ENCODE measurements around the gene KRT74. TPM values are rescaled to one million over a fixed set of nuclear protein-coding genes. Genes with fewer than 3 reads are reported as not detected.
A peak's percentile ranks its signal among the peaks of the same experiment; 100 is the strongest.

The KRT74 gene
- total RNA-seq, 2 donors from 2014 or later, result 2.9 TPM; not detected in 1

DNA sequence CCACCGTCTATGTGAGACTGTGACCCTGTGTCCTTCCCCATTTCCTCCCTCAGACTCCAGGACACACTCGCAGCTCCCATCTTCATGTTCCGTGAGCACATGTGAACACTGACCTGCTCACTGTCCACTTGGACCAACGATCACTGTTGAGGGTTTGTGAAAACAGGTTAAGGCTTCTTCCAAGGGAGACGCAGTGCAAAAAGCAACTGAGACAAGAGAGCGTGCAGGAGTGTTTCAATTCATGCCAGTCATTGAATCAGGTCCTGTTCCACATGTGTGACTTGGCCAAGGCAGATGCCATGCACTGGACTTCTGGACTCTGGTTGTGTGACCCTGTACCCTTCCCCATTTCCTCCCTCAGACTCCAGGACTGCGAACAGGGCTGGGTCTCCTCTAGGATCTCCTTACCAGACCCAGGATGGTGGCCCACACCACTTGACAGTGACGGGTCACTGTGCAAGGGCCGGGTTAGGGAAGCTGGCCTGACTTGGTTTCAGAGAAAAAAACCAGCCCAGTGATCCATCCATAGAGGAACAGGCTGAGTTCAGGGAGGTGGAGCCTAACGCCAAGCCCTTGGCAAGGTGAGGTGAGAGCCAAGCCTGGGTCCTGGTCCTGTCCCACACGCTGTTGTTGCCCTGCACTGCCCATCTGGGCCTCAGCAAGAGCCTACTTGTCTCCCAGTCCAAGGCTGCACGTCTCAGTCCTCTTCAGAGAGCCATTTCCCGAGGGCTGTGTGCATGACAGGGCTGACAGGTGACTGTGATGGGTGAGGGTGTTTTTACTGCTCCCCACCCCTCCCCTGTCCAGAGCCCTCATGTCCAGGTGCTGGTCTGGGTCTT is 47.8 kb downstream of the KRT74 start:
- no peaks in the 10 kb centered on the region for H3K9me3 ChIP-seq
- TF ChIP-seq, protein P1, sequence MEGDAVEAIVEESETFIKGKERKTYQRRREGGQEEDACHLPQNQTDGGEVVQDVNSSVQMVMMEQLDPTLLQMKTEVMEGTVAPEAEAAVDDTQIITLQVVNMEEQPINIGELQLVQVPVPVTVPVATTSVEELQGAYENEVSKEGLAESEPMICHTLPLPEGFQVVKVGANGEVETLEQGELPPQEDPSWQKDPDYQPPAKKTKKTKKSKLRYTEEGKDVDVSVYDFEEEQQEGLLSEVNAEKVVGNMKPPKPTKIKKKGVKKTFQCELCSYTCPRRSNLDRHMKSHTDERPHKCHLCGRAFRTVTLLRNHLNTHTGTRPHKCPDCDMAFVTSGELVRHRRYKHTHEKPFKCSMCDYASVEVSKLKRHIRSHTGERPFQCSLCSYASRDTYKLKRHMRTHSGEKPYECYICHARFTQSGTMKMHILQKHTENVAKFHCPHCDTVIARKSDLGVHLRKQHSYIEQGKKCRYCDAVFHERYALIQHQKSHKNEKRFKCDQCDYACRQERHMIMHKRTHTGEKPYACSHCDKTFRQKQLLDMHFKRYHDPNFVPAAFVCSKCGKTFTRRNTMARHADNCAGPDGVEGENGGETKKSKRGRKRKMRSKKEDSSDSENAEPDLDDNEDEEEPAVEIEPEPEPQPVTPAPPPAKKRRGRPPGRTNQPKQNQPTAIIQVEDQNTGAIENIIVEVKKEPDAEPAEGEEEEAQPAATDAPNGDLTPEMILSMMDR (IDR thresholded peaks at IDR 0.05), result no peak
- no peaks in the 10 kb centered on the region for H3K27me3 ChIP-seq
- no peaks in the 10 kb centered on the region for H3K4me1 ChIP-seq
- H3K4me3 ChIP-seq, result no peak overlapping the region
- DNase-seq (ENCODE audit: low spot score), result peak; percentile 9
- H3K27ac ChIP-seq, result no peak overlapping the region
- no peaks in the 10 kb centered on the region for H3K36me3 ChIP-seq

DNA sequence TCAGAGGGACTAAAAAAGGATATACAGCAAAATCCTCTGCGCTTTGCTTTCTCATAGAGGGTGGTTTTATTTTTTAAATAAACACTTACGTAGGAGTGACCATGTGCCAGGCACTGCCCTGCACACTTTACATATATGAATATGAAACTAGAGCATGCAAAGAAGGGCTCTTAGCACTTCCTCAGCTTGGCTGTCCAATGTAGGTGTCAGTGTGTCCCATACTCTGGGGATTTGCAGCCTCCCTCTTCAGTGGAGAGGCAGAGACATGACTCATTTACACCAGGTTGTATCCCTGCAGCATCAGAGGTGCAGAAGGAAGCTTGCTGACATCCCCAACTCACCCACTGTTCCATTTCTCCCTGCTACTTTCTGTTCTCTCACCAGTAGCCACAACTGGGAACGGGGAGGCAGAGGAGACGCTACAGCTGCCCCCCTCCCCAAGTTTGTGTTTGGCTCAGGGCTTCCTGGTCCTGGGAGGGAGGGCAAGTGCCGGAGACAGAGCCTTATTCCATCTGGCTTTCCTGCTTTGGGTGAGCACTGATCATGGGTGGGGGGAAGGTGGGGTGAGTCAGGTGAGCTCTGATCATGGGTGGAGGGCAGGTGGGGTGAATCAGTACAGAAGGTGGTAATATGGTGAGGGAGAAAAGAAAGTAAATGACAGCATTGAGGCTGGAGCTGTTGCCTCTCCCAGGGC is 48.6 kb downstream of the KRT74 start:
- peak; percentile 1 for DNase-seq (ENCODE audit: low spot score)

DNA sequence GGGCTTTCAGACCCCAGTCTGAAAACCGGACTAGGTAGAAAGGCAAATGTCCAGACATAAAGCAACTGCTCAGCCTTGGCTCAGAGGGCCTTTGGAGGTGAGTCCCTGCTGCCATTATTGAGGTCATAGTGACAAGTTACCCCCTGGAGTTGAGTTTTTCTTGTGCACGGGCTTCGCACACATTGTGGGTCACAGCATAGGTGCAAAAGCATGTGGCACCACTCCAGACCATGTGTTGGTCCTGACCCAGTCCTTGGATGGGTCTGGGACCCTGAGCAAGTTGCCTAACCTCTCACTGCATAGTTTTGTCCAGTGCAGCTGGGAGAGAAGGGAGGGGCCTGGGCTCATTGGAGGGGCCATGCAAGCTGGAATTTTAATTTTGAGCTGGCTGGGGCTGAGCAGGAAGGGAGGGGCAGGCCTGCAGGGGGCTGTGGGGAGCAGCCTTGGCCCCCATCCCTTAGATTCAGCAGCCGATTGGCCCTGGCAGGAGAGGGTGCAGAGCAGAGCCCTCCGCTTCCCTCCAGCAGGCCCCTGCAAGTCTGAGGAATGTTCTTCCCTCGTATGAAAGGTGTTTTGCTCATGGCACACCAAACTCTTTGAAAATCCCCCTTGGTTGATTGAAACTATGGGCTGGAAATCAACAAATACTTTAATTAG is 49.3 kb downstream of the KRT74 start:
- Histone ChIP-seq H3K9me3 (no peaks in the 10 kb centered on the region), H3K4me1 (no peaks in the 10 kb centered on the region), H3K36me3 (no peaks in the 10 kb centered on the region), H3K4me3 (no peak overlapping the region), H3K27me3 (no peaks in the 10 kb centered on the region), H3K27ac (no peak overlapping the region)
- DNase-seq (ENCODE audit: low spot score), result peak; percentile 46
- TF ChIP-seq, protein P1 (IDR thresholded peaks at IDR 0.05), result no peak

More for the DNA sequence above, 48.6 kb downstream of the KRT74 start:
- no peaks in the 10 kb centered on the region for H3K9me3 ChIP-seq
- no peaks in the 10 kb centered on the region for H3K27me3 ChIP-seq
- no peak overlapping the region for H3K27ac ChIP-seq
- TF ChIP-seq, protein P1 (IDR thresholded peaks at IDR 0.05), result no peak
- no peak overlapping the region for H3K4me3 ChIP-seq
- no peaks in the 10 kb centered on the region for H3K4me1 ChIP-seq
- no peaks in the 10 kb centered on the region for H3K36me3 ChIP-seq

DNA sequence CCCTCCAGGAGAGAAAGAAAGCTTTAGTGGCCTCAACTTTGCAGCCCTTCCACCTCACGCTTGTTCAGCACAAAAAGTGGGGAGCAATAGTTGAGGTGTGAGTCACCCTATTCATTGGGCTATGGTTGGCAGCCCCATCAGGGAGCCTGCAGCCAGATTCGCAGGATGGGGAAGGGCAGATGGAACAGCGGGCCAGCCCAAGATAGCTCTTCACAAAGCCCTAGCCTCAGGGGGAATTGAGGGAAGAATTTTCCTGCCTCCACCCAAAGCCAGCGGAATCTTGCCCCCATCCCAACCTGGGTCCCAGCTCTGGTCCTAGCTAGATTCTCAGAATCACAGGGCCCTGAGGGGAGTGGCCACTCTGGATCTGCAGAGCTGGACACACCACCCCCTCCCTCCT is 49.8 kb downstream of the KRT74 start:
- Histone ChIP-seq H3K36me3 (no peaks in the 10 kb centered on the region), H3K27me3 (no peaks in the 10 kb centered on the region), H3K9me3 (no peaks in the 10 kb centered on the region), H3K27ac (no peak overlapping the region), H3K4me1 (no peaks in the 10 kb centered on the region), H3K4me3 (no peak overlapping the region)
- DNase-seq (ENCODE audit: low spot score), result peak; percentile 30
- TF ChIP-seq, protein P1 (IDR thresholded peaks at IDR 0.05), result no peak

DNA sequence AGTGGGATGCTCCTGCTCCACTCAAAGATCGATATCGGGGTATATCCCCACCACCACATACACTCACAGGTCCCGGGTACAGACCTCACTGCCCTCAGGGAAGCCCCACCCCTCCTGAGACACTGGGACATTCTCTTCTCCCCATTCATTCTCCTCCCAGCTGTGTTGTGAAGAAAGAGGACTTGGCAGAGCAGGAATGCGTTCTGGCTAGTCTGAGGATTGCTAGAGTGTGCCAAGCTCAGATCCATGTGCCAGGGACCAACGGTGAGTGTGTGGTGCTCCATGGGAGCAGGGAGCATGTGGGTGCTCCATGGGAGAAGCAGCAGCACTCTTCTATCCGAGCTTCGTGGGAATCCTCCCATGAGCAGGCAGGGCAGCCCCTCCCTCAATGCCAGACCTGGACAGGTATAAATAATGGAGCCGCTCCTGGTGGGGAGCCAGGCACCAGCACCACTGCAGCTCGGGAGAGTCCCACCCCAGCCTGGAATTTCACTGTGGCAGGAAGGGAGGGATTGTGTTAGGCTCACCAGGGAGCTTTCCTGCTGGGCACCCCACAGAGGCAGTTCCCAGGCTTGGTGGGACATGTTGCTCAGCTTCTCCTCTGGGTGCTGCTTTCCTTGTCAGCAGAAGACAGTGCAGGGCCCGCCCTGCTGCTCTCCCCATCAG is 51.2 kb downstream of the KRT74 start:
- TF ChIP-seq, protein P1 (IDR thresholded peaks at IDR 0.05), result no peak
- peak; percentile 48 for DNase-seq (ENCODE audit: low spot score)
- H3K9me3 ChIP-seq, result no peaks in the 10 kb centered on the region

More for the DNA sequence above, 51.2 kb downstream of the KRT74 start:
- Histone ChIP-seq H3K36me3 (no peaks in the 10 kb centered on the region), H3K4me1 (no peaks in the 10 kb centered on the region), H3K27me3 (no peaks in the 10 kb centered on the region), H3K27ac (no peak overlapping the region), H3K4me3 (no peak overlapping the region)

All from right atrium auricular region (tissue), 2 donors.